Effector CD8-positive, alpha-beta T cell (primary cell): Measurements from ENCODE around the gene OR52H1.

Experiments used
- DNase-seq: peaks from one replicate; lab custom pipeline; 2025; lab: John Stamatoyannopoulos, UW

OR52H1 gene

DNA sequence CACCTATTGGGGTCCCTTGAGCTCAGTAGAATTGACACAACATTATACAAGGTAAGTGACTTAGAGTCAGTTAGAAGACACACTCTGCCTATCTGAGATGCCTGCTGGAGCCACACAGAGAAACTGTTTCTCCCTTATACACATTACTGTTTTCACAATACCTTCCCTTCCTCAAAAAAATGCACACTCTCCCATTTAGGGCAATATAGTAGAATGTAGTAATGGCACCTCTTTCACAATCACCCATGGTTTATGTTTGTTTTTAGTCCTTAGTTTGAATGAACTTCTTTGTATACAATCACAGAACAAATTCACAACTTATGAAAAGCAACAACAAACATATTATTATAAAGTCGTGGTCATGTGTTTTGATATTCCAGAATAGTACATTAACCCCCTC, 14.3 kb downstream of the OR52H1 start:
- DNase-seq: no peak

DNA sequence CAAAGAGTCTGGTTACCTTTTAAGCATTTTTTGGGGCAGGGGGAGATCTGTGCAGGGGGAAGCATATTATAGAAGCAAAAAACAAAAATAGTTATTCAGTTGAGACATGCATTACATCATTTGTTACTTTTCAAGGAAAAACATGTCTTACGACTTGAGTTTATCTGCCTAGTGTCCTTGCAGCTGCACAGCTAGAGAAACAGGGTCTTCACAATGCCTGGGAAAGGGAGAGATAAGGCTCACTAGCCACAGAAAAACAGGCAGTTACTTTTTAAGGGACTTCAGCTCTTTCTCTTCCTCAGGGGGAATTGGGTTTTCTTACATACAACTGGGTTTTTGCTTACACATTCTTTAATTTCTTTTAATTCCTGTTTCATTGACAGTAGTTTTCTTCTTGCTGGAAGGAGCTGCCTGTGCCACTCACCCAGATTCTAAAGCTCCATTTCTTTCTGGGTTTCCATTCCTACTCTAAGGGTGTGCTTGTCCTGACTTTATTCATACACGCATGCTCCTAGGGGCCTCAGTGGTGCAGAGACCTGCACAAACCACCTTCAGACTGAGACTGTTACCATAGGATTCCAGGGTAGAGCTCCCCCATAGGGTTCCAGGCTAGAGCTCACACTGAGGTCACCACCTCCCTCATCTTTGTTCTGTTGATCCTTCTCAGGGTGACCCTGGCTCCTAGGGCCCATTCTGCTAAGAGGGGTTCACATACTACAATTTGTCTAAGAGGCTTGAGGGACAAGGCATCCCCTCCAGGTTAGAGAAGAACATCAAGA, 17.1 kb downstream of the OR52H1 start:
- no peak for DNase-seq

DNA sequence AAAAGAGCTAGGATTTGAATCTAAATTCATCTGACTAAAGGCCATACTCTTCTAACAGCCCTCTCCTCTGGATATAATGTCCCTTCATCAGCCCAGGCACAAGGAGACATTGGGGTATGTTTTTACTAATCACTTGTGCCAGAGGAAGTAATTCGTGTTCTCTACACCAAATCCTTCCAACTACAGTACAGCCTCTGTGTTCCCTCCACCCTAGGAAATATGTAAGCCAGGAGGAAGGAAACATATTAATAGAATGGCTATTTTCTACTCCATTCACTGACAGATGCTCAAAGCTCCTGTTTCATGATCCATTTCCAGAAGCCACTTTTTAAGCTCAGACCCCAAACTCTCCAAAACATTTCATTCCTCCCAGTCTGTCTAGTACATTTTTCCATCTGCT, 19.8 kb downstream of the OR52H1 start:
- DNase-seq: no peak

DNA sequence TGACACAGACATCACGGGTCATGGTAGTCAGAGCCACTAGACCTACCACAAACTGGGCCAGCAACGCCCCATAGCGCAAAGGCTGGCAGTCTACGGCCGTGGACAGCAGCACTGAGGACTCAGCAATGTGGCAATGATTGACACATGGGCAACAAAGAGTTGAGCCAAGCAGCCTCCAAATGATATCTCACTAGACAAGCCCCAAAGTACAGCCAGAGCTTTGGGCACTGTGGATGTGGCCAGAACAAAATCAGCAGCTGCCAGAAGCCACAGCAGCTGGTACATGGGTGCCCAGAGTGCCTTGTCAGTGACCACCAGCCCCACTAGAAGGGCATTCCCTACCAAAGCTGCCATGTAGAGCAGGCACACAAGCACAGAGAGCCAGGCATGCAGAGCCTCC, 20.6 kb downstream of the OR52H1 start:
- no peak for DNase-seq

GRCh38 chr11:5524756-5525155, 23.6 kb downstream of the OR52H1 start:
- no peak for DNase-seq

DNA sequence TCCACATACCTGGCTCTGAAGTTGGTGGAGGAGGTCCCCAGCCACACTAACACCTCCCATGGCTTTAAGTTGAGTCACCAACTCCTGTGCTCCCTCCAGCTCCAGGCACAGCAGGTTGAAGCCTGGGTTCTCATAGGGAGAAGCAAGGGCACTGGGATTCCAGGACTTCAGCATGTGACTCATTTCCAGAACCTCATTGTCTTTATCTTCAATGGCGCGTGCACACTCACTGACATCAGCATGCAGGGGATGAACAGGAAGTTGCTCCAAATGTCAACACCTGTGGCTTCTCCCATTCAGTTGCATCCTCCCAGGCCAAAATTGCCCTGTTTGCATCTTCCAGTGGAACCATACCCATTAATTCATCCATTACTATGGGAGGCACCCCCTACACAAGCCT, 26.0 kb downstream of the OR52H1 start:
- DNase-seq: no peak

DNA sequence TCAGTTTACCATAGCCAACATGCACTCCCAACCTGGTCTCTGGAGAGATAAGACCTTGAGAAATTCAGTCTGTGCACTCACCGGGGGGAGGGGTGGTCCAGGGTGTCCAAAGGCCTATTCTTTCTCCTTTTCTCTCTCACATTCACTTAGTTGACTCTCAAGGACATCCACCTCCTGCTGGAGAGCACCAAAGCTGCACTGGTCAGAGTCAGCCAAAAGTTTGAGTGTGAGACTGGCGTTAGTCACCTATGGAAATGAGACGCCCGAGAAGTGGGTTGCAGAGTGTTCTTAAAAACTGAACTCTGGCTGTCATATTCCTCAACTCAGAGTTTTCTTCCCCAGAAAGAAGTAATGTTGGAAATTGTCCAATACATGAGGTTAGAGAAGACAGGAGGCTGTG, 26.8 kb downstream of the OR52H1 start:
- DNase-seq: no peak

- no peak for DNase-seq
These were observed 31.7 kb downstream of the OR52H1 start, which contains the start of gene UBQLNL for GRCh38 chr11:5516599-5516998. TSS of gene UBQLNL (minus strand) at chr11:5516699. CDS start at chr11:5516441, 258 bp downstream.

DNA sequence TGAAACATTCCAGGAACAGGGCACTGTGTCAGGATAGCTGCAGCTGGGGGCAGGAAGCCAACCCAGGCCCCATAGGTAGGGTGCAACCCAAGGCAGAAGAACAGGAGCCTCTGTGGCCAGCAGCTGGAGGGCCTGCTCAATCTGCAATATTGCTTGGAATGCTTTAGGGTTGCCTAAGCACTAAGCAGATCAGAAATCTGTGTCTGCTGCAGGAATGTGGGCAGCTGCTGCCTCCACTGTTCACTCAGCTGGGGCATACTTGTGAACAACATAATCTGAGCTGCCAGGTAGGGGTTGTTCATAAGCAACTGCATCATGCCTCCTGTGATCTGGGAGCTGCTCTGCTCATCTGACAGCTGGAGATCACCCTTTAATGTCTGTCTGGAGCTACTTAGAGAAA, 33.5 kb downstream of the OR52H1 start:
- DNase-seq: no peak

DNA sequence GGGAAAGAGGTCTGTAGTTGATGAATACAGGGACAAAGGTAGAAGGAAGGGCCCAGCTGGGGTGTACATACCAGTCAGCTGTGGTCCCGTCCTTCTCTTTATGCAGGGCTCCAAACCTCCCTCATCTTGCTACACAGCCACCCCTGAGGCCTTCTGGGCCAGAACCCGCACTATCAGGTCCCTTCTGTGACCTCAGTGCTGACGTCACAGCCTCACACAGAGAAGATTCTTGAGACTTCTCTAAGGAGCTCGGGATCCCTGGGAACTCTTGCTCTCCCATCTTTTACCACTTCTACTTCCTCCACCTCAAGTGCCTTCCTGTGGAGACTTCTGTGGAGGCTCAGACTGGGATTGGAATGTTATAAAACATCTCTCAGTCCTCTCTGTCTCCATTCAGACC, 38.5 kb downstream of the OR52H1 start, which contains the start of gene UBQLN3:
Gene UBQLN3, minus strand, starts transcription at position 155 of the 400 bp plus-strand sequence. CDS start 399 bp downstream, outside the sequence.
- no peak for DNase-seq

DNA sequence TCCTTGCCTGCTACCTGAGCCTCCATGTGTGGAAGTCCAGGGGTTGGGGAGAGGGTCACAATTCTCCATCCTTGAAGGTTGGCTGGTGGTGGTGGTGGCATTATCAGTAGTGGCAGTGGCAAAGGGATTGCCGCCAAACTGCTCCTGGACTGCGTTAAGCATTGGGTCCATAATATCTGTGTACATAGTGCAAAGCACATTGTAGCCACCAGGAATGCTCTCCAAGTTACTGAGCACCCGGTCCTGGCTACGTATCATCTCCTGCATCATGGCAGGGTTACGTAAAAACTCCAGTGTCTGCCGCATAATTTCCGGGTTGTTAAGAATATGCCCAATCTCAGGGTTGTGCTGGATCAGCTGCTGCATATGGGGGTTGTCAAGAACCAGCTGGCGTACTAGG, 39.7 kb downstream of the OR52H1 start:
- DNase-seq: no peak

DNA sequence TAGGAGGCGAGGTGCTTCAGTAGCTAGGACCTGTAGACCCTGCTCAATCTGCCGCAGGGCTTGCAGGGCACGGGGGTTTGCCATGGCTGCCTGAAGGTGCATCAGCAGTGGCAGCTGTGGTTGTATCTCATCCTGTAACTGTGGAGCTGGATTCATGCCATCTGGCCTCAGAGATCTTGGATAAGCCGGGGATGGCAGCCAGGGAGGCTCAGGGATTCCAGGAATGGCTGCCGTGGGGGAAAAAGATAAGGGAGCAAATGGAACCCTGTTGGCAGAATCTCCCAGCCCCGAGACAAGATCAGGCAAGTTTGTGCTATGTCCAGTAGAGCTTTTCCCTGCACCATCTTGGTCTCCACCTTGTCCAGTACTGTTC, 40.4 kb downstream of the OR52H1 start:
- no peak for DNase-seq

- DNase-seq: no peak
These were observed 41.0 kb downstream of the OR52H1 start for GRCh38 chr11:5507177-5507932.

DNA sequence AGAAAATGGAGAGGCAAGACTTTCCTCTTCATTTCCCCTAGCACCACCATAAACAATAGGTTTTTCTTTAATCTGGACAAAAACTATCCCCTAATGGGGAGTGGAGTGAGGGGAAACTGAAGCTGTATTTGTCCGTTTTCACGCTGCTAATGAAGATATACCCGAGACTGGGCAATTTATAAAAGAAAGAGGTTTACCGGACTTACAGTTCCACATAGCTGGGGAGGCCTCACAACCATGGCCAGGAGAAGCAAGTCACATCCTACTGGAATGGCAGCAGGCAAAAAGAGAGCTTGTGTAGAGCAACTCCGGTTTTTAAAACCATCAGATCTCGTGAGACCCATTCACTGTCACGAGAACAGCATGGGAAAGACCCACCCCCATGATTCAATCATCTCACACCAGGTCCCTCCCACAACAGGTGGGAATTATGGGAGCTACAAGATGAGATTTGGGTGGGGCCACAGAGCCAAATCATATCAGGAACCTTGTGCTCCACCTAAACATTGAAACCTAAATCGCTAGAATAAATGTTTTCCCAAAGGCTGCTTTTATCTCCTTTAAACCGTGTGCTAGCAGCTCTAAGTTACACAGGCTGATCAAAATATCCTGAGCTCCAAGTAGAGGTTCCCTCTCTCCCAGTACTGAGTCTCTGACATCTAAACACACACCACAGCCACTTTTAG, 42.8 kb downstream of the OR52H1 start:
- DNase-seq: no peak

DNA sequence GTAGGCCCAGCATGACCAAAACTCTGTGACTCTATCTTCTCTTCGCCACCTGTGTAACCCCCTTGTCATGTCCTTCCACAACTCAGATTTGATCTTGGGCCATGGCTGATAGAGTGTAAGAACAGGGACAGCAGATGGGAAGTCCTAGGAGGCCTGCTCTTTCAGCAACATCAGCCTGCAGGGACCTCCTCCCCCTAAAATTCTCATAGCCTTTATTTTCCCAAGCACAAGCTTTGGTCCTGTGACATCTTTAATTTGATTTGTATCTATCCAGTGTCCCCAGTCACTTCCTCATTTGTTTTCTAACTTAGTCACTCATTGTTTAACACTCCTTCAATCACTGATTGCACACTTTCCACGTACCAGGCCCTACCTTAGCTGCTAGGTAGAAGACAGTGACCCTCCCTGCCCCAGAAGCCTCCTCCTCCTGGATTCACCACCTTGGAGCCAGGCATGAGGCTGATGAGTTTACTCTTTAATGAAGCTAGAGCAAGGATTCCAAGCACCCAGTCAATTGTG, 43.9 kb downstream of the OR52H1 start:
- DNase-seq: no peak

DNA sequence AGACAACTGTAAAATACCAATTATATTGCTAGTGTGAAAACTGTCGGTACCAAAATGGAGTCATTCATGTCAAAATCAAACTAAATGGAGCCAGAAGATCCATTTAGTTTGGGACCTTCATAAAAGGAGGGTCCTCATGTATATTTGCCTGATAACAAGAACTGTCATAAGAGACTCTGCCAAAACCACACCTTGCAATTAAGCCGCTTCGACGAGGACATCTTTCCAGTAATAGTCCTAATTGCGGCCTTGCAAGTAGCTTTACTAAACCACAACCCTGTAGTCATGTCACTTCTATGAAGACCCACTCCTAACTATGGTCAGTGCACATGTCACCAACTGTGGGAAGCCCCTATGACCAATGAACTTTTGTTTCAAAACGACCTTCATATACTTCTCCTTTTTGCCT, 47.9 kb downstream of the OR52H1 start:
- DNase-seq: no peak

GRCh38 chr11:5499671-5500070, 48.7 kb downstream of the OR52H1 start:
- no peak for DNase-seq
